ENCODE data around the gene OARD1. TPM values are rescaled to one million over a fixed set of nuclear protein-coding genes. Genes with fewer than 3 reads are reported as not detected.

Gene OARD1
- total and polyA plus RNA-seq, 2 of the 8 experiments (the other 6 are each of a cell fraction or from before 2014, with no cell fraction given): 16.8 to 35.8 TPM

GRCh38 chr6:41017663-41018062 lies 54.5 kb downstream of the OARD1 start (continued):
- TF ChIP-seq, protein P1, sequence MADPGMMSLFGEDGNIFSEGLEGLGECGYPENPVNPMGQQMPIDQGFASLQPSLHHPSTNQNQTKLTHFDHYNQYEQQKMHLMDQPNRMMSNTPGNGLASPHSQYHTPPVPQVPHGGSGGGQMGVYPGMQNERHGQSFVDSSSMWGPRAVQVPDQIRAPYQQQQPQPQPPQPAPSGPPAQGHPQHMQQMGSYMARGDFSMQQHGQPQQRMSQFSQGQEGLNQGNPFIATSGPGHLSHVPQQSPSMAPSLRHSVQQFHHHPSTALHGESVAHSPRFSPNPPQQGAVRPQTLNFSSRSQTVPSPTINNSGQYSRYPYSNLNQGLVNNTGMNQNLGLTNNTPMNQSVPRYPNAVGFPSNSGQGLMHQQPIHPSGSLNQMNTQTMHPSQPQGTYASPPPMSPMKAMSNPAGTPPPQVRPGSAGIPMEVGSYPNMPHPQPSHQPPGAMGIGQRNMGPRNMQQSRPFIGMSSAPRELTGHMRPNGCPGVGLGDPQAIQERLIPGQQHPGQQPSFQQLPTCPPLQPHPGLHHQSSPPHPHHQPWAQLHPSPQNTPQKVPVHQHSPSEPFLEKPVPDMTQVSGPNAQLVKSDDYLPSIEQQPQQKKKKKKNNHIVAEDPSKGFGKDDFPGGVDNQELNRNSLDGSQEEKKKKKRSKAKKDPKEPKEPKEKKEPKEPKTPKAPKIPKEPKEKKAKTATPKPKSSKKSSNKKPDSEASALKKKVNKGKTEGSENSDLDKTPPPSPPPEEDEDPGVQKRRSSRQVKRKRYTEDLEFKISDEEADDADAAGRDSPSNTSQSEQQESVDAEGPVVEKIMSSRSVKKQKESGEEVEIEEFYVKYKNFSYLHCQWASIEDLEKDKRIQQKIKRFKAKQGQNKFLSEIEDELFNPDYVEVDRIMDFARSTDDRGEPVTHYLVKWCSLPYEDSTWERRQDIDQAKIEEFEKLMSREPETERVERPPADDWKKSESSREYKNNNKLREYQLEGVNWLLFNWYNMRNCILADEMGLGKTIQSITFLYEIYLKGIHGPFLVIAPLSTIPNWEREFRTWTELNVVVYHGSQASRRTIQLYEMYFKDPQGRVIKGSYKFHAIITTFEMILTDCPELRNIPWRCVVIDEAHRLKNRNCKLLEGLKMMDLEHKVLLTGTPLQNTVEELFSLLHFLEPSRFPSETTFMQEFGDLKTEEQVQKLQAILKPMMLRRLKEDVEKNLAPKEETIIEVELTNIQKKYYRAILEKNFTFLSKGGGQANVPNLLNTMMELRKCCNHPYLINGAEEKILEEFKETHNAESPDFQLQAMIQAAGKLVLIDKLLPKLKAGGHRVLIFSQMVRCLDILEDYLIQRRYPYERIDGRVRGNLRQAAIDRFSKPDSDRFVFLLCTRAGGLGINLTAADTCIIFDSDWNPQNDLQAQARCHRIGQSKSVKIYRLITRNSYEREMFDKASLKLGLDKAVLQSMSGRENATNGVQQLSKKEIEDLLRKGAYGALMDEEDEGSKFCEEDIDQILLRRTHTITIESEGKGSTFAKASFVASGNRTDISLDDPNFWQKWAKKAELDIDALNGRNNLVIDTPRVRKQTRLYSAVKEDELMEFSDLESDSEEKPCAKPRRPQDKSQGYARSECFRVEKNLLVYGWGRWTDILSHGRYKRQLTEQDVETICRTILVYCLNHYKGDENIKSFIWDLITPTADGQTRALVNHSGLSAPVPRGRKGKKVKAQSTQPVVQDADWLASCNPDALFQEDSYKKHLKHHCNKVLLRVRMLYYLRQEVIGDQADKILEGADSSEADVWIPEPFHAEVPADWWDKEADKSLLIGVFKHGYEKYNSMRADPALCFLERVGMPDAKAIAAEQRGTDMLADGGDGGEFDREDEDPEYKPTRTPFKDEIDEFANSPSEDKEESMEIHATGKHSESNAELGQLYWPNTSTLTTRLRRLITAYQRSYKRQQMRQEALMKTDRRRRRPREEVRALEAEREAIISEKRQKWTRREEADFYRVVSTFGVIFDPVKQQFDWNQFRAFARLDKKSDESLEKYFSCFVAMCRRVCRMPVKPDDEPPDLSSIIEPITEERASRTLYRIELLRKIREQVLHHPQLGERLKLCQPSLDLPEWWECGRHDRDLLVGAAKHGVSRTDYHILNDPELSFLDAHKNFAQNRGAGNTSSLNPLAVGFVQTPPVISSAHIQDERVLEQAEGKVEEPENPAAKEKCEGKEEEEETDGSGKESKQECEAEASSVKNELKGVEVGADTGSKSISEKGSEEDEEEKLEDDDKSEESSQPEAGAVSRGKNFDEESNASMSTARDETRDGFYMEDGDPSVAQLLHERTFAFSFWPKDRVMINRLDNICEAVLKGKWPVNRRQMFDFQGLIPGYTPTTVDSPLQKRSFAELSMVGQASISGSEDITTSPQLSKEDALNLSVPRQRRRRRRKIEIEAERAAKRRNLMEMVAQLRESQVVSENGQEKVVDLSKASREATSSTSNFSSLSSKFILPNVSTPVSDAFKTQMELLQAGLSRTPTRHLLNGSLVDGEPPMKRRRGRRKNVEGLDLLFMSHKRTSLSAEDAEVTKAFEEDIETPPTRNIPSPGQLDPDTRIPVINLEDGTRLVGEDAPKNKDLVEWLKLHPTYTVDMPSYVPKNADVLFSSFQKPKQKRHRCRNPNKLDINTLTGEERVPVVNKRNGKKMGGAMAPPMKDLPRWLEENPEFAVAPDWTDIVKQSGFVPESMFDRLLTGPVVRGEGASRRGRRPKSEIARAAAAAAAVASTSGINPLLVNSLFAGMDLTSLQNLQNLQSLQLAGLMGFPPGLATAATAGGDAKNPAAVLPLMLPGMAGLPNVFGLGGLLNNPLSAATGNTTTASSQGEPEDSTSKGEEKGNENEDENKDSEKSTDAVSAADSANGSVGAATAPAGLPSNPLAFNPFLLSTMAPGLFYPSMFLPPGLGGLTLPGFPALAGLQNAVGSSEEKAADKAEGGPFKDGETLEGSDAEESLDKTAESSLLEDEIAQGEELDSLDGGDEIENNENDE (IDR thresholded peaks at IDR 0.05; ENCODE audit: insufficient replicate concordance, low read length): no peak
- TF ChIP-seq RFX5 (IDR thresholded peaks at IDR 0.05; ENCODE audit: borderline replicate concordance, low read depth, low read length): no peak
- no peak for TF ChIP-seq CREB1 (IDR thresholded peaks at IDR 0.05)
- no peak for TF ChIP-seq TBP (IDR thresholded peaks at IDR 0.05; ENCODE audit: low read depth, low read length)
- no peak for TF ChIP-seq CBX5 (IDR thresholded peaks at IDR 0.05; ENCODE audit: low read depth, low read length)
- TF ChIP-seq, protein P2, sequence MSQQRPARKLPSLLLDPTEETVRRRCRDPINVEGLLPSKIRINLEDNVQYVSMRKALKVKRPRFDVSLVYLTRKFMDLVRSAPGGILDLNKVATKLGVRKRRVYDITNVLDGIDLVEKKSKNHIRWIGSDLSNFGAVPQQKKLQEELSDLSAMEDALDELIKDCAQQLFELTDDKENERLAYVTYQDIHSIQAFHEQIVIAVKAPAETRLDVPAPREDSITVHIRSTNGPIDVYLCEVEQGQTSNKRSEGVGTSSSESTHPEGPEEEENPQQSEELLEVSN (IDR thresholded peaks at IDR 0.05): no peak
- TF ChIP-seq GABPA (IDR thresholded peaks at IDR 0.05; ENCODE audit: borderline replicate concordance, insufficient read depth, low read length): no peak
- TF ChIP-seq HDAC6 (IDR thresholded peaks at IDR 0.05; ENCODE audit: low read depth, low read length): no peak
- TF ChIP-seq POLR2A (IDR thresholded peaks at IDR 0.05; ENCODE audit: control extremely low read depth in 1 of 2, low read depth in 2 of 2, low read length in 2 of 2): no peak
